Spleen (tissue), 11 donors: ENCODE measurements around the gene INAVA. TPM values are rescaled to one million over a fixed set of nuclear protein-coding genes. Genes with fewer than 3 reads are reported as not detected.

Source experiments
- DNase-seq: peaks from one replicate; pipeline ENCODE4 v3.0.0-alpha.2; 2020
- H3K27ac ChIP-seq, 8 donors: fragments of 200-600 bp; sonication (generic) in 7 of 8; 1 replicate in 4 of 8; 2 replicates in 4 of 8; pipeline versions ENCODE4 v1.5.0 to v1.8.0; 2016 to 2021; ENCODE audit warnings: inconsistent platforms in 4 of 8, mild to moderate bottlenecking in 4 of 8, moderate library complexity in 1 of 8
- H3K27me3 ChIP-seq, 7 donors: fragments of 200-600 bp; sonication (generic) in 6 of 7; replicated peaks in 1 of 7; 1 replicate in 4 of 7; 2 replicates in 3 of 7; pipeline versions ENCODE4 v1.5.0 to v1.8.0; 2016 to 2021; ENCODE audit warnings: inconsistent platforms in 3 of 7, mild to moderate bottlenecking in 1 of 7
- H3K36me3 ChIP-seq, 6 donors: fragments of 200-600 bp; sonication (generic) in 5 of 6; 1 replicate in 4 of 6; 2 replicates in 2 of 6; pipeline versions ENCODE4 v1.5.0 to v1.8.0; 2016 to 2021; ENCODE audit warnings: inconsistent platforms in 2 of 6
- H3K4me1 ChIP-seq, 6 donors: fragments of 200-600 bp; sonication (generic) in 5 of 6; 1 replicate in 3 of 6; 2 replicates in 3 of 6; pipeline versions ENCODE4 v1.5.0 to v1.8.0; 2016 to 2021; ENCODE audit warnings: inconsistent platforms in 3 of 6
- H3K4me3 ChIP-seq, 8 donors: fragments of 200-600 bp; sonication (generic) in 7 of 8; 1 replicate in 4 of 8; 2 replicates in 4 of 8; pipeline versions ENCODE4 v1.5.0 to v1.8.0; 2016 to 2021; ENCODE audit warnings: inconsistent platforms in 4 of 8, mild to moderate bottlenecking in 4 of 8, moderate library complexity in 2 of 8
- H3K9me3 ChIP-seq, 8 donors: fragments of 200-600 bp; sonication (generic) in 7 of 8; 1 replicate in 4 of 8; 2 replicates in 4 of 8; pipeline versions ENCODE4 v1.5.0 to v1.8.0; 2016 to 2021; ENCODE audit warnings: inconsistent platforms in 4 of 8
- POLR2A ChIP-seq, 3 donors: fragments of 450-650 bp; IDR thresholded peaks; one replicate each; pipeline ENCODE4 v1.5.1; 2017; ENCODE audit warnings: antibody characterized with exemption in 3 of 3, mild to moderate bottlenecking in 1 of 3
- POLR2AphosphoS5 ChIP-seq, 3 donors: sonication (generic); formaldehyde crosslinking; IDR thresholded peaks; one replicate each; pipeline ENCODE4 v1.5.1; 2017; ENCODE audit warnings: antibody characterized with exemption in 3 of 3
- WGBS, 5 donors: extraction: QIAGEN DNeasy Blood & Tissue Kit in 3 of 5; methylation state at CpG; one replicate each; pipeline versions ENCODE4 v1.1.5 to v1.1.7; 2013 to 2018; 5-methylcytosine and 5-hydroxymethylcytosine counted together
- intact Hi-C: fragments of 100-400 bp; cut with DNase I; formaldehyde crosslinking; loops from one replicate; pipeline ENCODE4 v1.15.0; 2023; ENCODE audit warnings: low total_unique reads
- polyA plus RNA-seq, 3 donors: library from polyadenylated mRNA; stranded (reverse); fragments of 200-250 nt; gene quantifications; one replicate each; pipeline ENCODE4 v1.2.1, GENCODE V29; 2013
- total RNA-seq, 7 donors: library from RNA; depleted of rRNA in 3 of 7; stranded (reverse); fragments of >200 nt in 3 of 7; fragmentation: NEBNext Ultra II Directional in 4 of 7; extraction: Animal tissue kit (Norgen Biotek cat#: 25700) in 4 of 7; gene quantifications; one replicate each; pipeline versions ENCODE4 v1.1.0 to v1.2.1, GENCODE V29; 2016 to 2021
- TF ChIP-seq, protein P1 (sequence below), 11 experiments: fragments of 200-600 bp in 7 of 11; fragments of 450-650 bp in 4 of 11; sonication (generic) in 4 of 11; IDR thresholded peaks in 8 of 11; conservative IDR thresholded peaks in 3 of 11; 1 replicate in 7 of 11; 2 replicates in 4 of 11; pipeline versions ENCODE4 v1.4.0 to v1.8.0; 2016 to 2021; ENCODE audit warnings: antibody characterized with exemption in 11 of 11, inconsistent platforms in 4 of 11, mild to moderate bottlenecking in 1 of 11
- donor health status: healthy with polysubstance abuse.
- donor health status: DM: no; HTN: no; CAD: no; lungs with moderate emphysema.
- donor health status: DM: no; HTN: no; CAD: no.
- donor health status: Bipolar disorder and iron deficiency.
- donor health status: healthy.
- donor health status: DM: no; HTN: no; CAD: no.
- donor health status: DM: yes; HTN: yes; CAD: no.

INAVA gene
- total and polyA plus RNA-seq, 10 donors: 0.32 to 1.4 (median 0.42) TPM; not detected in 3

DNA sequence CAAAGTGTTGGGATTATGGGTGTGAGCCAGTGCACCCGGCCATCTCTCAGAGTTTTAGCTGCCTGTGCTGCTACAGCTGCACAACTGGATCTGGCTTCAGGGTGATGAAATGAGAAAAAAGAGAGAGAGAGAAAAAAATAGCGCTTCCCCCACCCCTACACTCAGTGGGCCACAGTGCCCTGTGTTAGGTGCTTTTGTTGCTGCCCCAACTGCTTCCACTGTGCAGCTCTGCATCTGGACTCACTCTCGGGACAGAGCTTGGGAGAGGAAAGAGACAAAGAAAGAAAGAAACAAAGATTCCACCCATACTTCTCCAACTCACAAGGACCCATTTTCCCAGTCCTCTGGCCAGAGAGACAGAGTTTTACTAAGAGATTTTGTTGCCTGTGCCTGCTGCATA is 50.4 kb downstream of the INAVA start:
- intact Hi-C loops: no loop called here
- TF ChIP-seq, protein P1, sequence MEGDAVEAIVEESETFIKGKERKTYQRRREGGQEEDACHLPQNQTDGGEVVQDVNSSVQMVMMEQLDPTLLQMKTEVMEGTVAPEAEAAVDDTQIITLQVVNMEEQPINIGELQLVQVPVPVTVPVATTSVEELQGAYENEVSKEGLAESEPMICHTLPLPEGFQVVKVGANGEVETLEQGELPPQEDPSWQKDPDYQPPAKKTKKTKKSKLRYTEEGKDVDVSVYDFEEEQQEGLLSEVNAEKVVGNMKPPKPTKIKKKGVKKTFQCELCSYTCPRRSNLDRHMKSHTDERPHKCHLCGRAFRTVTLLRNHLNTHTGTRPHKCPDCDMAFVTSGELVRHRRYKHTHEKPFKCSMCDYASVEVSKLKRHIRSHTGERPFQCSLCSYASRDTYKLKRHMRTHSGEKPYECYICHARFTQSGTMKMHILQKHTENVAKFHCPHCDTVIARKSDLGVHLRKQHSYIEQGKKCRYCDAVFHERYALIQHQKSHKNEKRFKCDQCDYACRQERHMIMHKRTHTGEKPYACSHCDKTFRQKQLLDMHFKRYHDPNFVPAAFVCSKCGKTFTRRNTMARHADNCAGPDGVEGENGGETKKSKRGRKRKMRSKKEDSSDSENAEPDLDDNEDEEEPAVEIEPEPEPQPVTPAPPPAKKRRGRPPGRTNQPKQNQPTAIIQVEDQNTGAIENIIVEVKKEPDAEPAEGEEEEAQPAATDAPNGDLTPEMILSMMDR (IDR thresholded peaks at IDR 0.05 in 8 of 11, conservative IDR thresholded peaks at IDR 0.05 in 3 of 11): no peak
- no peak for TF ChIP-seq POLR2A (IDR thresholded peaks at IDR 0.05)
- no peak for TF ChIP-seq POLR2AphosphoS5 (IDR thresholded peaks at IDR 0.05)
- WGBS, 5 donors: 68 to 89% (median 85%) methylated on average over 3 of the region's 3 CpGs
- Histone ChIP-seq H3K27ac (no peak overlapping the region), H3K4me1 (no peaks in the 10 kb centered on the region), H3K9me3 (peaks cover 0 to 26% (median 18%) of the 10 kb centered on the region in 8 donors), H3K4me3 (no peak overlapping the region), H3K36me3 (no peaks in the 10 kb centered on the region), H3K27me3 (no peaks in the 10 kb centered on the region)
- DNase-seq: peak; percentile 9

DNA sequence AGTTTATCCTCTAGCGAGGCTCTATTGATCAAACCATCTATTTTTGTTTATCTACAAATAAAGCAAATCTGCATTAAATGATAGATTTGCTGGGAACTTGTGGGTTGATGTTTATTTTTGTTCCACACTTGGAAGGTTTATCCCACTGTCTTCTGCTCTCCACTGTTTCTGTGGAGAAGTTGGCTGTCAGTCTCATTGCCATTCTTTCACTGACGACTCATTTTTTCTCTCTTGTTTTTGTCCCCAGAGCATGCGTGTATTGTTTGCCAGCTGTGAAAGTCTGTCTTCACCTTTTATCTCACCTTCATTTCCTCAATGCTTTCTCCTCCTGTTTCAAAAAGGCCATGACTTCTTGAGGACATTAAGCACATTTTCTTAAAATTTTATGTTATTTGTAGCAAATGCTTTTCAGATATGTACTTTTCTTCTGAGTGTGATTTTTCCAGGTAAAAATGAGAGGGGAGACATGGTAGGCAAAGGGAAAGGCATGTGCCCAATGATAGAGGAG is 52.4 kb downstream of the INAVA start:
- Histone ChIP-seq H3K4me1 (no peaks in the 10 kb centered on the region), H3K27ac (no peak overlapping the region), H3K9me3 (peaks cover 0 to 12% (median 7%) of the 10 kb centered on the region in 8 donors), H3K4me3 (no peak overlapping the region), H3K27me3 (no peaks in the 10 kb centered on the region), H3K36me3 (no peaks in the 10 kb centered on the region)
- WGBS, 5 donors: 87 to 91% (median 89%) methylated on average over 3 of the region's 3 CpGs
- intact Hi-C loops: no loop called here
- TF ChIP-seq, protein P1 (IDR thresholded peaks at IDR 0.05 in 8 of 11, conservative IDR thresholded peaks at IDR 0.05 in 3 of 11): no peak
- TF ChIP-seq POLR2AphosphoS5 (IDR thresholded peaks at IDR 0.05): no peak
- no peak for TF ChIP-seq POLR2A (IDR thresholded peaks at IDR 0.05)
- no peak for DNase-seq

DNA sequence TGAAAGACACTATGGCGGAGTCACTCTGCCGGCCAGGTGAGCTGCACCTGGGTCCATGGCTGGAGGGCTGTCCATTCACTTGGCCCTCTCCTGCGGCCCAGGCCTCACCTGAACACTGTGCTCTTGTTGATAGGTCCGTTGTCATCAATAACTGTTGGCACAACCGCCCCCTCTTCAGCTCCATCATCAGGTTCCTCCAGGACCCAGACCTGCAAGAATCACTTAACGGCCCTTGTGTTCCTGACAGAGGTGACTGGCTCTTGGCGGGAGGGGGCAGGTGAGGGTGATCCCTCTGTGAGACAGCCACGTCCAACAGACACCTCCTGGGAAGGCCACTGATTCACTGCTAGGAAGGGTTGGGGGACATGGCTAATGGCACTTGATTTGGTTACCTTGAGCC is 54.9 kb downstream of the INAVA start:
- DNase-seq: peak; percentile 48
- Histone ChIP-seq H3K27me3 (no peaks in the 10 kb centered on the region), H3K4me1 (no peaks in the 10 kb centered on the region), H3K27ac (no peak overlapping the region), H3K9me3 (peaks cover 0 to 12% (median 7%) of the 10 kb centered on the region in 8 donors), H3K4me3 (no peak overlapping the region), H3K36me3 (no peaks in the 10 kb centered on the region)
- 91 to 94% (median 93%) methylated on average over 8 of the region's 8 CpGs for WGBS, 5 donors
- TF ChIP-seq POLR2AphosphoS5 (IDR thresholded peaks at IDR 0.05) (no peak), POLR2A (IDR thresholded peaks at IDR 0.05) (no peak)
- TF ChIP-seq, protein P1 (IDR thresholded peaks at IDR 0.05 in 8 of 11, conservative IDR thresholded peaks at IDR 0.05 in 3 of 11): no peak
- intact Hi-C loops: no loop called here

DNA sequence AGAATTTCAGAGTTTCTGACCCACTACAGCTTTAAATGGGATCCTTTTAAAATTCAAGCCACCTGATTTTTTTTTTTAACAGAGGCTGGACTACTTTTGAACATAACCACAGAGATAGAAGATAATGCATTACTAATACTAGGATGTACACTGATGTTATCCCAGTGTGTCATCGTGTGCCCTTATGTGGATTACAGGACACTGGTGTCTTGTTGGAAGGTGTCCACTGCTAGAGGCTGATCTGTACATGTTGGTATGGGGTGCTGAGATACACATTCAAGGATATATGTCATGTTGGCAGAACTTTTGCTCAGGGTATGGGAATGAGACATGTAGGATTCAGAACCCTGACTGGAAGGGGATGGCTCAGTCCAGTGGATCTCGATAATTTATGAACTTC is 56.3 kb downstream of the INAVA start:
- Histone ChIP-seq H3K36me3 (no peaks in the 10 kb centered on the region), H3K4me1 (no peaks in the 10 kb centered on the region), H3K9me3 (peaks cover 0 to 12% (median 7%) of the 10 kb centered on the region in 8 donors), H3K4me3 (no peak overlapping the region), H3K27me3 (no peaks in the 10 kb centered on the region), H3K27ac (no peak overlapping the region)
- no peak for DNase-seq
- intact Hi-C loops: no loop called here
- WGBS, 5 donors: 89 to 94% (median 92%) methylated on average over 2 of the region's 2 CpGs
- no peak for TF ChIP-seq POLR2A (IDR thresholded peaks at IDR 0.05)
- TF ChIP-seq, protein P1 (IDR thresholded peaks at IDR 0.05 in 8 of 11, conservative IDR thresholded peaks at IDR 0.05 in 3 of 11): no peak
- no peak for TF ChIP-seq POLR2AphosphoS5 (IDR thresholded peaks at IDR 0.05)
